Measurements from ENCODE around the gene PIWIL1. TPM values are rescaled to one million over a fixed set of nuclear protein-coding genes. Genes with fewer than 3 reads are reported as not detected.

The PIWIL1 gene
- total RNA-seq, 1 donor from 2014 or later: not detected

Other genes starting within 250 kb of the PIWIL1 start
- not detected for gene FZD10, start 175.4 kb upstream of the PIWIL1 start, total RNA-seq